Stimulated activated naive CD8-positive, alpha-beta T cell treated with anti-CD3 and anti-CD28 coated beads, Interleukin-15, Interleukin-2, amounts not matched to agents 100 U/mL and 50 U/mL, for 24 hours (primary cell): ENCODE results near the gene MINDY4.

Experiments used
- ATAC-seq: fragments of 150-1000 bp; cut with Tn5 transposase; one replicate; pipeline ENCODE4 v1.10.0; 2021
- DNase-seq: peaks from one replicate; pipeline ENCODE4 v3.0.0; 2021

The MINDY4 gene

DNA sequence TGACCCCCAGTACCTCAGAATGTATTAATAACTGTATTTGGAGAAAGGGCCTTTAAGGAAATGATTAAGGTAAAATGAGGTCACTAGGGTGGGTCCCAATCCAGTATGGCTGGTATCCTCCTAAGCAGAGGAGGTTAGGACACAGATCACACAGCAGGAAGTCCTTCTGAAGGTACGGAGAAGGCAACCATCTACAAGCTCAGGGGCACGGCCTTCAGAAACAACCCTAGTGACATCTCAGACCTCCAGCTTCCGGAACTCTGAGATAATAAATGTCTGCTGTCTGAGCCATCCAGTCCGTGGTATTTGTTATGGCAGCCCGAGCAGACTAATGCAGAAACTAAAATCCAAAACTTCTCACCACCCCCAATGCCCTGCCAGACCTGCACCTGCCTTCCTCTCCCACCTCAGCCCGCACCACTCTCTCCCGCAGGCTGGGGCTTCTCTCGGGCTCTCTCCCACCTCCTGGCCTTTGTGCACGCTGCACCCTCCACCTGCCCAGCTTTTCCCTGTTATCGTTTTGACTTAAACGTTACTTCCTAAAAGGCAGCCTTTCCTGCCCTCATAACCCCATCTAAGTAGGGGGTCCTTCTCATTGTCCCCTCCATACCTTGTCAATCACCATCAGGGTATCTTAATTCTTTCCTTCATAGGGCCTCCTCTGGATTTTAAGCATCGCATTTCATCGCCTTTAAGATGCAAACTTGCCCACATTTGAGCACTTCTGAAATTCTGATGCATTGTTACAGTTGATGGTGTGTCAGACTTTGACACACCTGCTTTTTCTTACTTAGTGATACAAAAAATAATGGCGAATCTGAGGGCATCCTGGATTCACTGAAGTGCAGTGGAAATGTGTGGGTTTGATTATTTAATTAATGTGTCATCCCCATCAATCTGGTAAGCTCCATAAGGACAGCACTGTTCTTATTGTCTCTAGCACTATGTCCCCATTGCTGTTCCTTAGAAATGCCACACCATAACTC, 108.2 kb downstream of the MINDY4 start:
- DNase-seq, result no peak

DNA sequence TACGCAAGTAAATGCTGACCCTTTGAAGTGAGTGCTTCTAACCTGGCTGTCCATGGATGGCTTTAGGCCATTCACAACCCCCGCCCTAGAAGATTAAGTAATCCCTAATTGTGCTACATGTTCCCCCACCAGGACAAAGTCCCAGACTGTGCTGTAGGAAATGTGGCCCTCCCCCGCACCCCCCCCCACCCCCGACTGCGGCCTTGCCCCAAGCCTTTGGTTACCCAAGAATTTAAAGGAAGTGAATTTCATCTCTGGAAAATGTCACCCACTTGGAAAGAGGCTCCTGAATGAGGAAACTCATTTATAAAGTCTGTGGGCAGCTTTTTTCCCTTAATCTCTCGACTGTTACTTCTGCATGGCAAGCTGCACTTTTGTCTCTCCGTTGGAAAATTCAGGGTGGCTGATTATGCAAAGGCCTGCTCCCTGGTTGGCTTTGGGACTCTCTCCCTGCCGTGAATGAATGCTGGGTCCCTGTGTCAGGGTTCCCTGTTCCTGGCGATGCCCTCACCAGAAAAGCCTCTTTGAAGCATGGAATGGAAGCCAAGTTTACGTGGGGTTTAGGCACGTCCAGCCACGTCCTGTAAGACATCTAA, 109.0 kb downstream of the MINDY4 start:
- ATAC-seq (no peak), DNase-seq (no peak)

More for the DNA sequence above, 108.2 kb downstream of the MINDY4 start:
- no peak for ATAC-seq

DNA sequence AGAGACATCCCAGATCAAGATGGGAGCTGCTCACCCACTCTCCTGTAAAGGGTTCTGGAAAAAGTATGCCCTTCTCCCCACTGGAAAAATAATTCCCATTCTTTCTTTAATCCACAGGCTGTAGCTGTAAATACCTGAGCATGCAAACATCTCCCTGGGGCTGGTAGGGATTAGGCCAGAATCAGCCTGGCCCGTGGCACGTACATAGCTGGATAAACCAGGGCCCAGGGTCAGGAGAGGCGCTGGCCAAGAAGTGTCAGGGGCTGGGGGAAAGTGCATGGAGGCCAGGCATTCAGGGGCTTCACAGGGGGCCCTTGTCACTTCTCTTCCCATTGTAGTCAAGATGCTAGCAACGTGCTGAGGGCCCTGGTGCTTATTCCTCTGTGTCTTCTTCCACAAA, 109.7 kb downstream of the MINDY4 start:
- ATAC-seq, result no peak

DNA sequence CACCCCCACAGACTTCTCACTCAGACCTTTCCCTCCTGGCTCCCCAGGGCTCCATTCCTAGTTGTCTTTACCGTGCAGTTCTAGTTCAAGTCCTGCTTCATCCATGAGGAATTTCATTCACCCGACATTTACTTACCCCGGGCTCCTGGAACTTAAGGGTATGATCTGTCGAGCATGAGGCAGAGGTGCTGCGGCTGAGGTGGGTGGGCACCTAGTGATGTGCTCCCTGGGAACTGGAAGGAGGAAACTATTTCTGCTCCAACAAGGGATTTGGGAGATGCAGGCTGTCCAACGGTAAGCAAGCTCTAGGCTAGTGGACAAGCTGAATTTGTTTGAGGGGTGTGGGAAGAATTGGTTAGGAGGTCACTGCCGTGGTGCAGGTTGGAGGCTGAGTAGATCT, 110.2 kb downstream of the MINDY4 start:
- DNase-seq, result no peak

More for the DNA sequence above, 109.7 kb downstream of the MINDY4 start:
- DNase-seq, result no peak

DNA sequence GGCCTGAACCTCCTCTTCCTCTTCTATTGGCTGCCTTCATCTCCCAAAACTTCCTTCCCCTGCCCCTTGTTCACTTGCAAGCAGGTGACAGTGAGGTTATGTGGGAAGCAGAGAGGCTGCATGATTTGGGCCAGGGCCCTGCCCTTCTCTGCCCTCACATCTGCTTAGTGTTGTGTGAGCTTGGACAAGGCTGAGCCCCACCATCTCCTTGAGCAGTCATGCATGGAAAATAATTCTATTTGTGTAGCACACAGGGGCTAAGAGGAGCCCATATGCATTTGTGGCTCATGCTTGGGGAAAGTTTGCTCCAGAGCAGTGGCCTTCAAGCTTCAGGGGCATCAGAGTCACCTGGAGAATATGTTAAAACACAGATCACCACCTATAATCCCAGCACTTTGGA, 113.7 kb downstream of the MINDY4 start:
- DNase-seq, result no peak
- no peak for ATAC-seq

More for the DNA sequence above, 110.2 kb downstream of the MINDY4 start:
- no peak for ATAC-seq

DNA sequence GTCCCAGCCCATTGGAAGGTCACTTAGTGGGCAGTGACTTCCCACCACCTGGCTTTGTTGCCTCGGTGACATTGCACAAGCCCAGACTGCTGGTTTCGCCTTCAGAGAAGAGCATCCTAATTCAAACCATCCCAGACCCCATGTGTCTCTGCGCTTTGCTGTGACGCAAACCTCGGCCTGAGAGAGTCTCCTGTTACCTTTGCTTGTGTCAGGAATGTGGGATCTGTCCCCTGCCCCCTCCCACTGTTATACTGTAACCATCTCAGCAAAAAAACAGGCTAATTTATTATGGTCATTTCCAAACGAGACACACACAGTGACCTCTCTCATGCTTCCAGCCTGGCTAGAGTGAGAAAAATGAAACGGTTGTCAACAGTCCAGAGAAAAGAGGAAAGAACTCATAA, 115.4 kb downstream of the MINDY4 start:
- ATAC-seq (no peak), DNase-seq (no peak)

DNA sequence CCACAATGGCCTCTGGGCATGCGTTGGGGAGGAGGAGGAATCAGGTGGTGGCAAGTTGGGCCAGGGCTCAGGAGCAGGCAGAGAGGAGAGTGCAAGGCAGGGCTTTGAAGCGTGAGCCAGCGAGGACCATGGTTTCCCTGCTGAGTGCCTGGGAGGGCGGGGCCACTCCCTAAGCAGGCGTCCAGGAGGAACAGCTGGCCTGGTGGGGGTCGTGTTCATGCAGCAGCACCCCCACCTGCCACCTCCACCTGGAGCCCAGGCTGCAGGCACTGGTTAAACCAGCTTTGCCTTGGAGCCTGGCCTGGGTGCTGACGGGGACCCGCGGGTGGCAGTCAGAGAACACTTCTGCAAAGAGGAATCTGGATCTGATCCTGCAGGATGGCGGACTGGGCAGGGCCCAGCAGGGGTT, 116.3 kb downstream of the MINDY4 start:
- DNase-seq (no peak), ATAC-seq (no peak)

DNA sequence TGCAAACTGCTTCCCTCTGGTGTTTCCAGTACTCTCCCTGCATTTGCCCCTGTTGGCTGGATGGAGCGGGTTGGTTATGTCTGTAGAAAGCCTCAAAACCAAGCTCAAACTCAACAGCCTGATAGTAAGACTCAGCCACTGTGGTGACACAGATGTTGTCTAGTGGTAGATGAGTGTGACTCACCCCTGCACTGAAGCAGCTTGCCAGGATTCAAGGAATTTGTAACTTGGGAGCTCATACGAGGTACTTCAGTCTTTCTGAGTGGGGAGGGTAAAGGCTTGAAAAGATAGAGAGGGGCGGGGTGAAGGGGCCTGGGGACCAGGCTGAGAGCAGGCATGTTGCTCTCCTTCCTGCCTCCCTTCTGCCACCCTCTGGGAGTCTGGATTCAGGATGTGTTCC, 117.5 kb downstream of the MINDY4 start:
- ATAC-seq, result no peak
- DNase-seq, result no peak

DNA sequence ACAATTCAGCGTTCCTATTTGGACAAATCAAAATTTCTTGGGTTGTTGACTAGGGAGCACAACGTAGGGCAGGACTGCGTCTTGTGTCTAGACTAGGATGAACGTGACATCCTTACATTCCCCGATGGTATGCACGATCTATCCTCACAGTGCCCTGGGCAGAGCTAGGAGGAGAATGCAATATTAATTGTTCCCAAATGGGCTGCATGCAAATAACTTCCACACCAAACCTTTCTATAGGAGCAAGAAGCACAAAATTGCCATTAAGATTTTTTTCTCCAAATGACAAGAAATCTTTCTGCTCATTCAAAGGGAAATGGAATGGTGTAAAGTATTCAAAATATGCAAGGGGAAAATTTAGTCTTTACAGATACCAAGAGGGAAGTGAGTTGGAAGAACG, 119.0 kb downstream of the MINDY4 start:
- DNase-seq (no peak), ATAC-seq (no peak)

DNA sequence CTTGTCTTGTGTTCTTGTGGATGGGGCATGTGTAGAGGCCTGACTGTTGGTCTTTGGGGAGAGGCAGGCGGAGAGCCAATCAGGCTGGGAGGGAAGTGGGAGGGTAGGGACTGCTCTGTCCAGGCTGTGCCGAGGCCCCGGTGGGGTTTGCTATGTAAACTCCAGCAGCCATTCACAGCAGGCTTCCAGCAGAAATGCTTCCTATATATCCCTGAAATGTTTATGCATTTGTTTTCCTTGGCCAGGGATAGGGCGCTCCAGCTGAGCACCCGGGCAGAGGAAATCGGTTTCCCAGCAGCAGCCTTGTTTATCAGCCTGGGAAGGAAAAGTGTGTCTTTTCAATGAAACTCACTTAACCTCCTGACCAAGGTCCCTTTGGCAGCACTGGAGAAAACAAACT, 122.1 kb downstream of the MINDY4 start:
- ATAC-seq (no peak), DNase-seq (no peak)

DNA sequence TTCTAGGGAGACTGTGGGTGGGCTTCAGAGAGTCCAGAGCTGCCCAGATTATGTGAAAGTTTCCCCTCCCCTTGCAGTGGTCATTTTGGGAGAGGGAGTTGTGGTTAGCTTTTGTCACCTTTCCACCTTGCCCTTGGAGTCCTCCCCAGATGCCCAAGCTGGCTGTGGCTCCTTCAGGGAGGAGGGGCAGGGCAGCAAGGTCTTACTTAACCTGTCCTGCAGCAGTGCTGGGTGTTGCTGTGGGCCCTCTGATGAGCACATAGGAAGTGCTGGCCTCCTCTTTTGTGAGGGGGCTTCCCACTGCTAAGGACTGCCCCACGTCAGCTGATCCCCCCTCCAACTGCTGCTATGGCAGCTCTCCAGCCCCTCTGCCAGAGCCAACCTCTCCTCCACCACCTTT, 122.8 kb downstream of the MINDY4 start:
- ATAC-seq, result no peak
- no peak for DNase-seq

DNA sequence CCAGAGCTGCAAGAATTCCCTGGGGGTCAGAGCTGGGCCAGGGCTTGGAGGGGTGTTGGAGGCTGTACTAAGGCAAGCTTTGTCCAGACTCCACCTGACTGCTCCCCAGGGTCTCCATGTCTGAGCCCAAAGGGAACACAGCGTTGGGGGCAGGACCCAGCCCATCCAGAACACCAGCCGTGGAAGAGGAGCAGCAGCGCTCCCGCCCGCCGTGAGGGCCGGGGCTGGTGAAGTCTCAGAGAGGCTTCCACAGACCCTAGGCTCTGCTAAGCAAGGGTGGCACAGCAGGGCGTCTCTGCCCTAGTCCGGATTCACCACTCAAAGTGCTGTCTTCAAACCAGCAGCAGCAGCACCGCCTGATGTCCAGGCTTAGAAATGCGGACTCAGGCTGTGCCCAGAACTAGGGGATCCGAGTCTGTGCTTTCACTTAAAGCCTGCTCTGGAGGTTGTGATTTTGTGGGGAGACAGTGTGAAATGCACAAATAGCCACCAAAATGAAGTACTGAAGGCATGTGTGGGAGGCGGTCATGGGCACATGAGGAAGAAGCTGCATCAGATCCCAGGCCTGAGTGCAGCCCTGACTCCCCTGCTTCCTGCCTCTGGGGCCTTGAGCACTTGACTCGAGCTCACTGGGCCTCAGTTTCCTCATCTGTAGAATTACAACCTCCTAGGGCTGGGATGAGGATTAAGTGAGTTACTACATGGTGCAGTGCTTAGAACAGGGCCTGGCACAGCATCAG, 123.8 kb downstream of the MINDY4 start:
- ATAC-seq (no peak), DNase-seq (no peak)

DNA sequence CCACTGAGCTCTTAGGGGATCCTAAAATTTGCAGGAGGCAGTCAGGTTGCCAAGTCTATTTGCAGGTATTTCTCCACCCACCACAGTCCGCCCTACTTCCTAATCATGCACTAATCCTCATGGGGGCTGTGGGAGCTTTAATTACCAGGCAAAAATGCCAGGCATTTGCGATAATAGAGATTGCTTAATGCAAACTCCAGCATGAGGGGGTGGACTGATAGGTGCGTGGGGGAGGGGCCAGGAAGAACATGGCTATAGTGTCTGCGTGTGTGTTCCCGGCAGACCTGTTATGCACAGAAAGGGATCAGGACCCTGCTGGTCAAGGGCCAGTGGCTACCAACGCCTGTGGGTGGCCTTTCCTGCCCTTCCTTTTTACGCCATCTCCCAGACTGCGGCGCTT, 124.8 kb downstream of the MINDY4 start:
- ATAC-seq (no peak), DNase-seq (no peak)

DNA sequence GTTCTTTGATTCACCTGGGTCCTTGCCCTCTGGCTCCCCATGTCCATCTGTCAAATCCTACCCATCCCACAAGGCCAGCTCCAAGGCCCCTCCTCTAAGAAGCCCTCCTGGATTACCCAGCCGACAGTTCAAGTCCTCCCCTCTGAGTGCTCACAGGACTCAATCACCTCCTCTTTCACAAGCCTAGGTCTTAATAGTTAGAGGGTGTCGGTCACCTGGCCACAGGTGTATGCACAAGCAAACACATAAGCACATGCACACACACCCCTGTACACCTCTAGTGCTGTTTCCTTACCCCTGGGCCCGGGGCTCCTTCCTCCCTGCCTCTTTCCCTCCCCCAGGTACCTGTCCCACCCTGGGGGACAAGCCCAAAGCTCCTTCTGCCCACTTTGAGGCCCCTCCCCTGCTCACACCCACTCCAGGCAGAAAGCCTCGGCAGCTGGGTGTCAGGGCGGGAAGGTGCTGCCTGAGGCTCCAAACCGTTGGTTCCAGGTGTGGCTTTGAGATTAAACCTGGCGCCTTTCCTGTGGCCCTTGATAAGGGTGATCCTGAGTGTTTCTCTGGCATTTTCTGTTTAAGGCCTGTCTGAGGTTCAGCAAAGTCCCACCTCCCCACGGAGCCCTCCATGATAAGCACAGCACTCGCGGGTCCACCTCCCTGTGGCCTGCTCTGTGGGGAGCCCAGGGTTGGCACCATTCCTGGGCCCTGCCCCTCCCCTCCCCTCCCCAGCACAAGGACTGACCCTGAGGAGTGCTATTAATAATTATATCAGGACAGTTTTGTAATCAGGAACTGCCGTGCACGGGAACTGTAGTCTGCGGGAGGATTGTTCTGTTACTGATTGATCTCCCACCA, 125.8 kb downstream of the MINDY4 start:
- no peak for ATAC-seq
- no peak for DNase-seq

DNA sequence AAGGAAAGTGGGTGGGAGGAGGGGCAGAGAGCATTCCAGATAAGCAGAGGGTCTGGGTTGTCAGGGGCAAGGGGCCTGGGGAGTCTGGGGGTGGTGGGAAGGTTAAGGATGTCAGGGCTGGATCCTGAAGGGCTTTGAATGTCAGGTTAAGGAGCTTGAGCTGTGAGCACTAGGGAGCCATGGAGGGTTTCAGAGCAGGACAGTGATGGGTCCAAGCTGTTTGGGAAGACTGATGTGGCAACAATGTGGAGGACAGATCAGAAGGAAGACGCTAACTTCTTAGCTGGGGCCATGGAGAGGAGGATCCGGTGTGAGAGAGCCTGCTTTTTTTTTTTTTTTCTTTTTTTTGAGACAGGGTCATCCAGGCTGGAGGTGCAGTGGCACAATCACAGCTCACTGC, 126.6 kb downstream of the MINDY4 start:
- no peak for DNase-seq
- ATAC-seq, result no peak

DNA sequence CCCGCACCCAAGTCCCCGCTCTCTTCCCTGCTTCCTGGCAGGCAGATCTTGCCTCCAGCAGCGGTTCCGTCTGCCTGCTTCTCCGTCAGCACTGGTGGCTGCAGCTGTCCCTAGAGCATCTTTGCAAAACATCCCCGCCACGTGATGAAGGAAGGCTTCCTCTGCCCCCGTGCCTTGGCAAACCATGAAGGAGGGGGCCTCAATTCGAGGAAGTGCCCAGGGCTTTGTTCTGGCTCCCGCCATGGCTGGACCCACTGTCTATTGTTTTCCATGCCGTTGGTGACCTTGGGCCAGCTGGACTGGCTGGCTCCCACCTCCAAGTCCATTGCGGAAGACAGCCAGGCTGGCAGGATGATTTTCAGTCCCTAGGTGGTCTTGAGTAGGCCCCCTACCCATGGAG, 127.2 kb downstream of the MINDY4 start:
- ATAC-seq (no peak), DNase-seq (no peak)

DNA sequence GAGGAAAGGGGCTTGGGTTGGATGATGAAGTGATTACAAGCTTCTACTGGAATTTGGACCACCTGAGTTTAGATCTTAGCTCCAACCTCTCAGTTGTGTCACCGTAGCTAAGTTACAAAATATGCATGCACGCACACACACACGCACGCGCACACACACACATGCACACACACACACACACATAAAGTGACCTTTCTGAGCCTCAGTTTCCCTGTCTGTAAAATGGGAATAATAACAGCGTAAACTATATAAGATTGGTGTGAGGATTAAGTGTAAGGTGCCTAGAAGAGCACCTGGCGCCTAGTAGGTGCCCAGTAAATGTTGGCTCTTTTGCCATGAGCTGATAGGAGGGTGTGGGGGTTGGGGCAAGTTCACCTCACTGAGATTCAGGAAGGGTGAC, 127.8 kb downstream of the MINDY4 start:
- no peak for ATAC-seq

DNA sequence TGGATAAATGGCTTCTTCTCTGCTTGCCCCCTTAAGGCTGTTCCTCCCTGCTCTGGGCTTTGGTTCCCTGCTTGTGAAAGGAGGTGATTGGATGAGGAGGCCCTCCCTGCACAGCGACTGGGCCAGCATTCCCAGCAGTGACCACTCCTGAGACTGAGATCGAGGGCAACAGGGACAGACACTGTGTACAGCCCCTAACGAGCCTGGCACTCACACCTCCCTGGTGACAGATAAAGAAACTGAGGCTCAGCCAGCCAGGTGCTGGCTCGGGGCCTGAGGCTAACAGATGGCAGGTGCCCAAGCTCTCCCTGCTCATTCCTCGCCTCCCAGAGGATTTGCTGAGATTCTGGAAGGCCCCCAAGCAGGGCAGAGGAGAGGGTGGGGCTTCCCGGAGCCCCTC, 128.4 kb downstream of the MINDY4 start:
- DNase-seq, result no peak
- ATAC-seq, result no peak

More for the DNA sequence above, 127.8 kb downstream of the MINDY4 start:
- DNase-seq, result no peak

DNA sequence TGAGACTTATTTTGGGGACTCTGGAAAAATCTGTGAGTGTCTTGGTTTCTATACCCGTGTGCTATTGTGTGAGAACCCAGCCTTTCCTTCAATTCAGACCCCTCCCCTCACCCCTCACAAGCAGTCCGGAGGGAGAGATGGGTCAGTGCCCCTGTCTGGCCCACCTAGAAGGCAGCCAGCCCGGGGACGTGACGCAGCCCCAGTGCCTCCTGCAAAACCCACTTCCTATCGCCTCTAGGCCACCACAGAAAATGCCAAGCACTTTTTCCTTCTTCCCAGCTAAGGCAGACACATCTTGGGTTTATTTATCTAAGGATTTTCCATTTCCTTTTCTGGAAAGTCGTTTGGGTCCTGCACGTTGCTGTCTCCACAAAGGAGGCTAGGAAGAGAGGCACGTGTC, 128.8 kb downstream of the MINDY4 start:
- no peak for DNase-seq
- ATAC-seq, result no peak

DNA sequence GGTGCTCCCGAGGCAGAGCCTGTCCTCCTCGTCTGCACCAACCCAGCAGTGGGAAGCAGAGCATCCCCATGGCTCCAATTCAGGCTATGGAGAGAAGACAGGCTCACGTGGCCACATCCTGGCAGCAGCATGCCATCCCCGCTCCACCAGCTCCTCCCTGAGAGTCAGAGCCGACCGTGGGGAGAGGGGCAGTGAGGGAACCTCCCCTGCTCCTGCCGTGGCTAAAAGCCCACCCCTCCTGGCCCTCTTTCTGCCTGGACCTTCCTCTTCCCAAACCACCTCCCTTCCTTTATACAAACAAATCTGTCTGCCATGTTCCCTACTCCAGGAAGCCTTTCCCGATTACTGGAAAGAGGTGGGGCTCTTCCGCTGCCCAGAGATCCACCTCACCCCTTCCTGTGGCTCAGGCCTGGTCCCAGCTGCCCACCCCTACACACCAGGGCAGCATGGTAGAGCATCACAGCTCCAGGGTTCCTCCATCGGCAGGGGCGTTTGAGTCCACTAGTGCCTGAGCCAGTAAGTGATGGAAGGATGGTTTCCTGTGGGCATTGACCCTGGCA, 129.7 kb downstream of the MINDY4 start:
- DNase-seq, result no peak
- no peak for ATAC-seq

DNA sequence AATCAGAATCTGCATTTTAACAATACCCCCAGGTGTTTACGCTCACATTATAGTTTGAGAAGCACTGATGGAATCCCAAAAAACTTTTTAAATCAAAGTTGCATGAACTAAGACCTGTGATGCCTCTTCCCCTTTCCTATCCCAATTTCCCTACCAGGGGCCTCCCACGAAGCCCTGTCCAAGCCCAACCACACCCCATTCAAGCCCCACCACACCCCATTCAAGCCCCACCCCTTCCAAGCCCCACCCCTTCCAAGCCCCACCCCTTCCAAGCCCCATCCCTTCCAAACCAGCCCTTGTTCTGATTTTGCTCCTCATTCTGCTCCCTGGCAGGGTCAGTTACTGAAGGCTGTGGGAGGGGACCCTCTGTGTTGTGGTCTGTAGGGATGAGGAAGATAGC, 130.6 kb downstream of the MINDY4 start:
- DNase-seq (no peak), ATAC-seq (no peak)

DNA sequence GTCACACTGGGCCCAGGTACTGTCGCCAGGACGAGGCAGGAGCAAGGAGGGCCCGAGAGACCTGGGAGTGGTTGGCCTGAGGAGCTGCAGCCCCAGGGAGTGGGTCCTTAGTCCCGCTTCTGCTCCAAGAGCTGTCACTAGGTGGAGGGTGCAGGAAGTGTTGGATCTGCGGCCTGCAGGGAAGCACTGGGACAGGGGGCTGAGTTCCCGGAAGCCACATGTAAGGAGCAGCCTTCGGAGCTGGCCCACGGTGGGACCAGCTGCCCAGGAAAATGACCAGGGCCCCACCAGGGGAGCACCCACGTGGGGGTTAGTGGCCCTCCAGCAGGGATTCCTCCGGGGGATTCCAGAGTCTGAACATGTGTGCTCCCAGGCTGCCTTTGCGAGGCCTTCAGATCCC, 131.2 kb downstream of the MINDY4 start:
- no peak for ATAC-seq
- DNase-seq, result no peak
